Endothelial cell of umbilical vein (primary cell): ENCODE measurements around the gene TMEM182. TPM values are rescaled to one million over a fixed set of nuclear protein-coding genes. Genes with fewer than 3 reads are reported as not detected.

Source experiments
- BruUV-seq: library from RNA; stranded (reverse); fragments of 400-500 nt; replicated peaks from 2 replicates; lab custom pipeline; 2021; lab: Mats Ljungman, UMichigan
- CTCF ChIA-PET: fragments of 300-600, 350-600 bp; sonication (Branson Sonifier 250); formaldehyde crosslinking; loops from one replicate; lab custom pipeline; 2021; ENCODE audit warnings: antibody characterized with exemption, inconsistent platforms; lab: Charles Lee
- POLR2A ChIA-PET: fragments of 300-600, 350-600 bp; sonication (Branson Sonifier 250); formaldehyde crosslinking; loops from one replicate; lab custom pipeline; 2021; ENCODE audit warnings: antibody characterized with exemption, inconsistent platforms; lab: Charles Lee
- DNase-seq: peaks from one replicate; pipeline ENCODE4 v3.0.0-alpha.2; 2011; ENCODE audit warnings: low read depth, low spot score
- FAIRE-seq: peaks from 2 replicates; lab custom pipeline; 2011; peaks lifted over from hg19 to GRCh38; lab: Jason Lieb, UNC
- H2AFZ ChIP-seq: 2 replicates; pipeline ENCODE4 v1.6.0; 2012; ENCODE audit warnings: low read depth, low read length, control low read depth, inconsistent platforms
- H3K27ac ChIP-seq: 2 replicates; pipeline ENCODE4 v1.5.1; 2011; ENCODE audit warnings: low read depth, mild to moderate bottlenecking, control low read depth, low read length, moderate library complexity; ENCODE audit not compliant: insufficient read depth
- H3K27me3 ChIP-seq, 2 experiments: 2 replicates each; pipeline versions ENCODE4 v1.6.0 to v1.6.1; 2011; ENCODE audit warnings: low read length in 2 of 2, mixed read lengths in 1 of 2; ENCODE audit not compliant: control insufficient read depth in 2 of 2, insufficient read depth in 2 of 2
- H3K36me3 ChIP-seq, 2 experiments: 2 replicates in 1 of 2; 3 replicates in 1 of 2; pipeline ENCODE4 v1.5.1; 2011; ENCODE audit warnings: low read length in 2 of 2, mild to moderate bottlenecking in 1 of 2, moderate library complexity in 1 of 2; ENCODE audit not compliant: control insufficient read depth in 2 of 2, insufficient read depth in 2 of 2; ENCODE audit errors: extremely low read depth in 1 of 2
- H3K4me1 ChIP-seq: 3 replicates; pipeline ENCODE4 v1.5.1; 2011; ENCODE audit warnings: mild to moderate bottlenecking, low read length; ENCODE audit not compliant: control insufficient read depth, insufficient read depth; ENCODE audit errors: extremely low read depth
- H3K4me2 ChIP-seq: 2 replicates; pipeline ENCODE4 v1.6.1; 2011; ENCODE audit warnings: low read length, control low read depth, mixed read lengths; ENCODE audit not compliant: insufficient read depth
- H3K4me3 ChIP-seq, 3 experiments: fragments of 200-600 bp in 1 of 3; sonication (generic), shearing (Covaris generic) in 1 of 3; replicated peaks in 1 of 3; 2 replicates each; pipeline ENCODE4 v1.5.1; 2011 to 2016; ENCODE audit warnings: control low read depth in 3 of 3, low read length in 3 of 3, mild to moderate bottlenecking in 2 of 3, inconsistent platforms in 1 of 3, low read depth in 1 of 3, moderate library complexity in 1 of 3; ENCODE audit not compliant: insufficient read depth in 1 of 3
- H3K79me2 ChIP-seq: 2 replicates; pipeline ENCODE4 v1.6.0; 2012; ENCODE audit warnings: low read length, inconsistent platforms; ENCODE audit not compliant: control insufficient read depth, insufficient read depth
- H3K9ac ChIP-seq: replicated peaks from 2 replicates; pipeline ENCODE3; 2011; ENCODE audit warnings: low read length, control low read depth; ENCODE audit not compliant: insufficient read depth; ENCODE audit errors: extremely low read depth
- H3K9me1 ChIP-seq: replicated peaks from 3 replicates; pipeline ENCODE4 v1.6.0; 2011; ENCODE audit warnings: mild to moderate bottlenecking, low read length; ENCODE audit not compliant: control insufficient read depth, insufficient read depth; ENCODE audit errors: extremely low read depth
- H3K9me3 ChIP-seq: replicated peaks from 2 replicates; pipeline ENCODE4 v1.5.1; 2012; ENCODE audit warnings: low read length, inconsistent platforms; ENCODE audit not compliant: control insufficient read depth, insufficient read depth
- H4K20me1 ChIP-seq: replicated peaks from 2 replicates; pipeline ENCODE3; 2011; ENCODE audit warnings: mild to moderate bottlenecking, low read length; ENCODE audit not compliant: control insufficient read depth, insufficient read depth; ENCODE audit errors: extremely low read depth
- EZH2 ChIP-seq: IDR thresholded peaks from 2 replicates; pipeline ENCODE4 v1.6.1; 2012; ENCODE audit warnings: borderline replicate concordance, low read depth, mild to moderate bottlenecking, moderate library complexity, low read length, inconsistent platforms; ENCODE audit not compliant: severe bottlenecking
- FOS ChIP-seq: IDR thresholded peaks from 2 replicates; pipeline ENCODE4 v1.6.1; 2011; ENCODE audit warnings: mild to moderate bottlenecking, low read length, moderate library complexity, borderline replicate concordance; ENCODE audit not compliant: insufficient read depth
- GATA2 ChIP-seq: IDR thresholded peaks from 2 replicates; pipeline ENCODE4 v1.7.0; 2011; ENCODE audit warnings: low read depth, mild to moderate bottlenecking, moderate library complexity, mixed read lengths, low read length; ENCODE audit not compliant: insufficient read length, insufficient read depth
- JUN ChIP-seq: IDR thresholded peaks from 2 replicates; pipeline ENCODE4 v1.6.1; 2011; ENCODE audit warnings: borderline replicate concordance, low read depth; ENCODE audit not compliant: insufficient read length, insufficient read depth
- MYC ChIP-seq: IDR thresholded peaks from one replicate; pipeline ENCODE4 v1.6.1; 2011; ENCODE audit warnings: mild to moderate bottlenecking, low read depth, low read length
- POLR2A ChIP-seq: IDR thresholded peaks from 2 replicates; pipeline ENCODE4 v1.6.1; 2012; ENCODE audit warnings: low read depth, mild to moderate bottlenecking, control low read depth, low read length
- POLR2AphosphoS5 ChIP-seq: IDR thresholded peaks from 2 replicates; pipeline ENCODE4 v1.6.1; 2012; ENCODE audit warnings: low read depth, mild to moderate bottlenecking, control low read depth, low read length, moderate library complexity; ENCODE audit not compliant: insufficient read depth
- dilution Hi-C: fragments of 300-500 bp; cut with MboI; formaldehyde crosslinking; loops from one replicate; pipeline ENCODE4 v1.15.0; 2019; ENCODE audit warnings: low sequenced_read_pairs; ENCODE audit not compliant: extremely low pct_ligation_motif_present
- intact Hi-C: fragments of 100-400 bp; cut with micrococcal nuclease; formaldehyde crosslinking; loops from one replicate; pipeline ENCODE4 v1.10.0; 2022
- polyA plus RNA-seq, 4 experiments: library from polyadenylated mRNA; depleted of rRNA in 3 of 4; stranded (reverse) in 3 of 4; unstranded in 1 of 4; fragments of >200 nt; gene quantifications; 2 replicates each; pipeline versions ENCODE4 v1.2.1 to v1.2.3, GENCODE V29; 2011 to 2012; ENCODE audit warnings: missing spikeins in 1 of 4
- total RNA-seq: library from RNA; stranded (reverse); gene quantifications from 2 replicates; pipeline ENCODE4 v1.2.3, GENCODE V29; 2021
- TF ChIP-seq, protein P1 (sequence below): IDR thresholded peaks from 2 replicates; pipeline ENCODE4 v1.6.1; 2011; ENCODE audit not compliant: insufficient read depth, insufficient read length
- TF ChIP-seq, protein P2 (sequence below), 2 donors: IDR thresholded peaks; 1 replicate in 1 of 2; 2 replicates in 1 of 2; pipeline ENCODE4 v1.5.1; 2011; ENCODE audit warnings: low read length in 2 of 2, mild to moderate bottlenecking in 2 of 2, moderate library complexity in 2 of 2, control low read depth in 1 of 2, inconsistent platforms in 1 of 2, low read depth in 1 of 2; ENCODE audit not compliant: insufficient read depth in 1 of 2; ENCODE audit errors: extremely low read depth in 1 of 2

Gene TMEM182
- total and polyA plus RNA-seq, 2 donors (not counting 3 experiments of a cell fraction or from before 2014, with no cell fraction given): 0.69 to 0.95 TPM

DNA sequence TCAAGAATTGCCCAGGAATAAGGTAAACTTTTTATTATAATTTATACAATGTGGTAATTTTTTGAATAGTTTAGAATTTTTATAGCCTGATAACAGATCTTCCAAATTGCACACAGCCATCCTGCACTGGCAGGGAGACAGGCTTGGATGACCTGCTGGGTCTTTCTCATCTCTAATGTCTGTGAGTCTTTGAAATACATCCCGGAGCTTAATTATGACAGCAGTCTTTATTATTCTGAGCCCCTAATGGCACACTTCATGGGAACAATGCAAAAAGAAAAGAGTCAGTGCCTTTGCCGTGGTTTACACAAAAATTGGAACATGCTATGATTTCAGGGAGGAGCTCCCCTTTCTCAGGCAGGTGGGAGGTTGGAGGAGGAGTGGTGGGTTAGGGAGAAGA is 71.0 kb downstream of the TMEM182 start:
- Histone ChIP-seq H3K9me3 (no peaks in the 10 kb centered on the region), H3K4me1 (no peaks in the 10 kb centered on the region), H3K36me3 (no peaks in the 10 kb centered on the region), H3K9me1 (no peaks in the 10 kb centered on the region), H3K27me3 (no peaks in the 10 kb centered on the region), H3K4me2 (no peak overlapping the region), H4K20me1 (no peaks in the 10 kb centered on the region), H3K4me3 (no peak overlapping the region), H2AFZ (no peak overlapping the region), H3K9ac (no peak overlapping the region), H3K27ac (no peak overlapping the region), H3K79me2 (no peaks in the 10 kb centered on the region)
- ChIA-PET CTCF (no interaction called here), POLR2A (no interaction called here)
- no TSS peak for BruUV-seq
- dilution Hi-C loops (no loop called here), intact Hi-C loops (no loop called here)
- no peak for TF ChIP-seq FOS
- no peak for TF ChIP-seq JUN
- no peak for TF ChIP-seq GATA2
- TF ChIP-seq POLR2AphosphoS5: no peak
- no peak for TF ChIP-seq EZH2
- TF ChIP-seq MYC: no peak
- TF ChIP-seq POLR2A: no peak
- TF ChIP-seq, protein P1, sequence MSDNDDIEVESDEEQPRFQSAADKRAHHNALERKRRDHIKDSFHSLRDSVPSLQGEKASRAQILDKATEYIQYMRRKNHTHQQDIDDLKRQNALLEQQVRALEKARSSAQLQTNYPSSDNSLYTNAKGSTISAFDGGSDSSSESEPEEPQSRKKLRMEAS: no peak
- TF ChIP-seq, protein P2, sequence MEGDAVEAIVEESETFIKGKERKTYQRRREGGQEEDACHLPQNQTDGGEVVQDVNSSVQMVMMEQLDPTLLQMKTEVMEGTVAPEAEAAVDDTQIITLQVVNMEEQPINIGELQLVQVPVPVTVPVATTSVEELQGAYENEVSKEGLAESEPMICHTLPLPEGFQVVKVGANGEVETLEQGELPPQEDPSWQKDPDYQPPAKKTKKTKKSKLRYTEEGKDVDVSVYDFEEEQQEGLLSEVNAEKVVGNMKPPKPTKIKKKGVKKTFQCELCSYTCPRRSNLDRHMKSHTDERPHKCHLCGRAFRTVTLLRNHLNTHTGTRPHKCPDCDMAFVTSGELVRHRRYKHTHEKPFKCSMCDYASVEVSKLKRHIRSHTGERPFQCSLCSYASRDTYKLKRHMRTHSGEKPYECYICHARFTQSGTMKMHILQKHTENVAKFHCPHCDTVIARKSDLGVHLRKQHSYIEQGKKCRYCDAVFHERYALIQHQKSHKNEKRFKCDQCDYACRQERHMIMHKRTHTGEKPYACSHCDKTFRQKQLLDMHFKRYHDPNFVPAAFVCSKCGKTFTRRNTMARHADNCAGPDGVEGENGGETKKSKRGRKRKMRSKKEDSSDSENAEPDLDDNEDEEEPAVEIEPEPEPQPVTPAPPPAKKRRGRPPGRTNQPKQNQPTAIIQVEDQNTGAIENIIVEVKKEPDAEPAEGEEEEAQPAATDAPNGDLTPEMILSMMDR (IDR thresholded peaks at IDR 0.05; ENCODE audit: extremely low read depth in 1 of 2, insufficient read depth in 1 of 2, low read depth in 1 of 2, low read length in 2 of 2): no peak
- DNase-seq: no peak
- no peak for FAIRE-seq
